ENCODE measurements around the gene ZDHHC4. TPM values are rescaled to one million over a fixed set of nuclear protein-coding genes. Genes with fewer than 3 reads are reported as not detected.

Gene ZDHHC4
- total and polyA plus RNA-seq, 2 of the 13 experiments (the other 11 are each of a cell fraction or from before 2014, with no cell fraction given) = 83.2 to 188 TPM

GRCh38 chr7:6578114-6579084 is 1.1 kb downstream of the ZDHHC4 start (continued):
- peak; percentile 82; the same call in 1 of the 2 replicates for TF ChIP-seq SNAPC4 (CRISPR knock-in tag; IDR thresholded peaks at IDR 0.05)
- TF ChIP-seq ZNF609 (CRISPR knock-in tag; IDR thresholded peaks at IDR 0.05; ENCODE audit: borderline replicate concordance) = peak; percentile 94
- TF ChIP-seq ATF7 (IDR thresholded peaks at IDR 0.05) = peak; percentile 46
- TF ChIP-seq ATF7 (CRISPR knock-in tag; IDR thresholded peaks at IDR 0.05) = no peak
- TF ChIP-seq ZNF280D (CRISPR knock-in tag; IDR thresholded peaks at IDR 0.05) = peak; percentile 56; the same call in 1 of the 2 replicates
- TF ChIP-seq GABPB1 (CRISPR knock-in tag; IDR thresholded peaks at IDR 0.05) = peak; percentile 65
- TF ChIP-seq ETV5 (CRISPR knock-in tag; IDR thresholded peaks at IDR 0.05; ENCODE audit: borderline replicate concordance) = peak; percentile 97
- no peak for TF ChIP-seq PLSCR1 (CRISPR knock-in tag; IDR thresholded peaks at IDR 0.05; ENCODE audit: borderline replicate concordance)
- peak; percentile 27; the same call in 1 of the 2 replicates for TF ChIP-seq BHLHE40 (IDR thresholded peaks at IDR 0.05; ENCODE audit: low read length)
- no peak; the same call in 1 of the 2 replicates for TF ChIP-seq ZNF460 (CRISPR knock-in tag; IDR thresholded peaks at IDR 0.05; ENCODE audit: borderline replicate concordance)
- TF ChIP-seq NONO (IDR thresholded peaks at IDR 0.05) = no peak
- peak; percentile 64 for TF ChIP-seq NONO (CRISPR knock-in tag; conservative IDR thresholded peaks at IDR 0.05)
- TF ChIP-seq ZNF782 (CRISPR knock-in tag; IDR thresholded peaks at IDR 0.05; ENCODE audit: borderline replicate concordance) = no peak
